ENCODE data around the gene MS4A6A.
A peak's percentile ranks its signal among the peaks of the same experiment; 100 is the strongest.

The MS4A6A gene

DNA sequence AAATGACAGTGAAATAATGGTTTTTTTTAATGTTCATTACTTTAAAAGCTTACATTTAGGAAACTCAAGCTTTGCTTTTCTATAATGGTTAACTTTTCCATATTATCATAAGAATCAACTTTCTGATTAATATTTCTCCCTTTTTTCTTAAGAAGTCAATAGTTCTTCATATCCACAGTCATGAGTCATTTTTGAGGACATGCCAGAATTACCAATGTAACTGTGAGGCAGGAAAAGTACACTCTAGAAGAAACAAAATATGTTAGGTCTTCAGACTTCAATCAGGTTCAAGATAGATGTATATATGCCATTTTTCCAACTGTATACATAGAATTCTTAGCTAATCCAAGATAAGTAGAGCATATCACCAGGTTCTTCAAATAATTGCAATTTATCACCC is 10.9 kb downstream of the MS4A6A start:
- Histone ChIP-seq H3K9me3 (replicated peaks in 1 of 11) (peaks cover 0 to 90% (median 38%) of the 10 kb centered on the region in 11 experiments; a peak in 19 of 22 replicates), H3K4me1 (peaks cover 0 to 89% (median 4%) of the 10 kb centered on the region in 10 experiments; a peak in 7 of 20 replicates), H3K4me2 (peak overlapping the region in 2 of 11 experiments; percentile 67 to 98; a peak in 3 of 22 replicates), H3K27ac (no peak overlapping the region; a peak in 1 of 22 replicates), H3K9ac (no peak overlapping the region), H3K4me3 (no peak overlapping the region), H4K20me1 (peaks cover 0 to 31% (median 0%) of the 10 kb centered on the region in 11 experiments; a peak in 2 of 22 replicates), H3K27me3 (no peaks in the 10 kb centered on the region), H3K36me3 (peaks cover 0 to 94% (median 6%) of the 10 kb centered on the region in 11 experiments; a peak in 12 of 22 replicates)
- TF ChIP-seq Cebpa-rat (IDR thresholded peaks at IDR 0.05): no peak

DNA sequence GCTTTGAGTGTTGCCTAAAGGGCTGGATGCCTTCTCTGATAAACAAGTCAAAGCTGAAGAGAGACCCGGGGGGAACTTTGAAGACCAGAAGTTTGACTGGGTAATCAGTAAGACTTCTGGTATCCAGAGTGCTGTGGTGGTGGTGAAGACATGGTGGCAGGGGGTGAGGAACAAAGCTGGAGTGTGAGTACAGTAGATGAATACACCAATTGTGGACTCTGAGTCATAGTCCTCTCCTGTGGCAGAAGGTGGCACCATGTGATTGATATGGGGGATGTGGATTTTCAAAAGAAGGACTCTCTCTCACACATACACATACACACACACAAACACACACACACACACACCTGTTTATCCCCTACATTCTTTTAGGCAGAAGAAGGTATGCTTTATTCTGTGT is 12.3 kb downstream of the MS4A6A start:
- peaks cover 0 to 79% (median 6%) of the 10 kb centered on the region in 11 experiments; a peak in 12 of 22 replicates for H3K36me3 ChIP-seq
- no peak for TF ChIP-seq Cebpa-rat (IDR thresholded peaks at IDR 0.05)

DNA sequence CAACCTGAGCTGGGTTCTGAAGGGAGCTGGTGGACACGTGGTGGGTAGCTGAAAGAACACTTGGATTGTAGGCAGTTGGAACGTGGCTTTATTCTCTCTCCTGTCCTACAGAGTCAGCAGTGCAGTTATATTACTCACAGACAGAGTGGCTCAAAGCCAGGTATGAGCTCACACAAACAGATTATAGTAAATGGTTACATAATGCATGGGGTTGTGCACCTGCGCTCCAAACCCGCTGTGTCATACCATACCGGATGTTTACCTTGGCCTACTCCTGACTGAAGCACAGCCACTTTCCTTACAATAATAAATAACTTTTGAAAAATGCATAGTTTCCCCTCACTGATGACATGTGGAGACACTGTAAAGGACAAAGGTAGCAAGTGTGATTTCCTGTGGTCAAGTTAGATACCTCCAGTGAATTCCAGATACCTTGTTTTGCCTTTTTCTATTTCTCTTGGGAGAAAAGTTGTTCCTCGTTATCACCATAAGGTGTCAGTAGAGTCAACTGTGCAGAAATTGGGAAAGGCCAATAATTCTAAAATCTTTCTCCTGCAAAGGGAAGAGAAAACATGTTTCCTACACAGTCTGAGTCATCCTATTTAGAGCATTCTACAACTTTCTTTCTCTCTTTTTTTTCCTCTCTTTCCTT is 13.5 kb downstream of the MS4A6A start:
- H3K4me2 ChIP-seq: peak overlapping the region in 3 of 11 experiments; percentile 43 to 98 (median 67); a peak in 6 of 22 replicates
- peaks cover 10 to 78% (median 50%) of the 10 kb centered on the region in 11 experiments for H3K9me3 ChIP-seq (replicated peaks in 1 of 11)
- no peaks in the 10 kb centered on the region for H3K27me3 ChIP-seq
- no peak for TF ChIP-seq Cebpa-rat (IDR thresholded peaks at IDR 0.05)
- peak overlapping the region in 1 of 11 experiments; percentile 27; a peak in 1 of 22 replicates for H3K27ac ChIP-seq
- H3K36me3 ChIP-seq: peaks cover 0 to 78% (median 6%) of the 10 kb centered on the region in 11 experiments; a peak in 12 of 22 replicates
- H3K4me3 ChIP-seq: peak overlapping the region in 3 of 10 experiments; percentile 8 to 24 (median 14); a peak in 4 of 20 replicates
- peak overlapping the region in 1 of 11 experiments; percentile 5; a peak in 1 of 22 replicates for H3K9ac ChIP-seq
- peaks cover 0 to 10% (median 0%) of the 10 kb centered on the region in 11 experiments; a peak in 2 of 22 replicates for H4K20me1 ChIP-seq
- peaks cover 0 to 81% (median 0%) of the 10 kb centered on the region in 10 experiments; a peak in 6 of 20 replicates for H3K4me1 ChIP-seq

More for the DNA sequence above, 12.3 kb downstream of the MS4A6A start:
- H3K4me3 ChIP-seq: no peak overlapping the region
- peaks cover 0 to 76% (median 40%) of the 10 kb centered on the region in 11 experiments; a peak in 18 of 22 replicates for H3K9me3 ChIP-seq (replicated peaks in 1 of 11)
- peaks cover 0 to 18% (median 0%) of the 10 kb centered on the region in 11 experiments; a peak in 2 of 22 replicates for H4K20me1 ChIP-seq
- H3K27me3 ChIP-seq: no peaks in the 10 kb centered on the region
- peak overlapping the region in 3 of 11 experiments; percentile 43 to 98 (median 67); a peak in 6 of 22 replicates for H3K4me2 ChIP-seq
- peak overlapping the region in 1 of 11 experiments; percentile 5; a peak in 2 of 22 replicates for H3K9ac ChIP-seq
- peak overlapping the region in 4 of 11 experiments; percentile 4 to 41 (median 26); a peak in 4 of 22 replicates for H3K27ac ChIP-seq
- peaks cover 0 to 89% (median 0%) of the 10 kb centered on the region in 10 experiments; a peak in 6 of 20 replicates for H3K4me1 ChIP-seq

DNA sequence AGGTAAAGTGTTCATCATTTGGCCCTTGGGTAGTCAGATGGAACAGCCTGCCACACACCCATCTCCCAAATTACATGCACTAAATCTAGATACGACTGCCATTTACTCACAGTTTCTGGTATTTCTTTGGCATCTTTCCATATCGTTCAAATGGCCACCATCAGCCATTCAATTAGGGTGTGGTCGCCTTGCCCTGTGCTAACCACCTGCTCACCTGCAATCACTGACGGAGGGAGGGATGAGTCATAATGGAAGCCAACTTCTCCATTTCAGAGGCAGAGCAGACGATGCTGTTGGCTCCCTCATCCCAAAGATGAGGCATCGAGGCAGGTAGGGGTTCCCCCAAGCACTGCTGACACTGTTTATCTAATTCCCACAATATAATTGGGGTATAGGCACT is 14.6 kb downstream of the MS4A6A start:
- Histone ChIP-seq H3K9ac (no peak overlapping the region), H3K4me1 (peaks cover 0 to 70% (median 0%) of the 10 kb centered on the region in 10 experiments; a peak in 6 of 20 replicates), H3K4me3 (no peak overlapping the region), H4K20me1 (peaks cover 0 to 7% (median 0%) of the 10 kb centered on the region in 11 experiments; a peak in 2 of 22 replicates), H3K27me3 (no peaks in the 10 kb centered on the region), H3K9me3 (replicated peaks in 1 of 11) (peaks cover 14 to 78% (median 58%) of the 10 kb centered on the region in 11 experiments), H3K36me3 (peaks cover 0 to 75% (median 6%) of the 10 kb centered on the region in 11 experiments; a peak in 12 of 22 replicates), H3K4me2 (no peak overlapping the region), H3K27ac (no peak overlapping the region)
- TF ChIP-seq Cebpa-rat (IDR thresholded peaks at IDR 0.05): no peak

DNA sequence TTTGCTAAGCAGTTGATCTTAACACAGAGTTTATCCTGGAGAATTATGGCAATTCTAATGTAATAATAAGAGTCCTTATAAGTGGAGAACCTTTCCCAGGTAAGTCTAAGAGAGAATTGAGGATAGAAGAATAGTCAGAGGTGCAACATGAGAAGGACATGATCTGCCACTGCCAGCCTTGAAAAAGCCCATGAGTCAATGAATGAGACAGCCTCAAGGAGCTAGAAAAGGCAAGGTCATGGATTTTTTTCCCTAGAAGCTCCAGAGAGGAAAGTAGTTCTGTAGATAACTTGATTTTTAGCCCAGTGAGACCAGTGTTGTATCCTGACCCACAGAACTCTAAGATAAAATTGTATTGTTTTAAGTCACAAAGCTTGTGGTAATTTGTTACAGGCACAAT is 16.9 kb downstream of the MS4A6A start:
- no peak overlapping the region for H3K4me3 ChIP-seq
- no peaks in the 10 kb centered on the region for H3K27me3 ChIP-seq
- peaks cover 0 to 52% (median 6%) of the 10 kb centered on the region in 11 experiments; a peak in 12 of 22 replicates for H3K36me3 ChIP-seq
- no peaks in the 10 kb centered on the region; a peak in 1 of 22 replicates for H4K20me1 ChIP-seq
- H3K9me3 ChIP-seq (replicated peaks in 1 of 11): peaks cover 14 to 61% (median 55%) of the 10 kb centered on the region in 11 experiments
- no peak overlapping the region for H3K9ac ChIP-seq
- no peak for TF ChIP-seq Cebpa-rat (IDR thresholded peaks at IDR 0.05)
- no peak overlapping the region for H3K27ac ChIP-seq
- peaks cover 9 to 47% (median 11%) of the 10 kb centered on the region in 10 experiments for H3K4me1 ChIP-seq
- H3K4me2 ChIP-seq: peak overlapping the region in 3 of 11 experiments; percentile 4 to 45 (median 8); a peak in 3 of 22 replicates

DNA sequence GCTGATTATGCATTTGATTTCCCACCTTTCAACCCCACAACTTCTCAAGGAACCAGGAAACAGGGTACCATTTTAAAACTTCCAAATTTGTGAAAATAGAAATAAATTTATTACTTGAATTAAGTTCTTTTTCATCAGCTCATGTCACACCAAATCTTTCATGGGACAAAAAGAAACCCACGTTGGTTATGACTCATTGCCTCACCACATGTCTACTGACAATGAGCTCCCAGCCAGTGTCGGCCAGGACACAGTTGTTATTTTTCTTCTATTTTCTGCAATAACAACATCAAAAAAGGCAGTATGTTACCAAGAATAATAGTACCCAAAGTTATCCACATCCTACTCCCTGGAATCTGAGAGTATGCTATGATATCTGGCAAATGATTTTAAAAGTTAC is 17.3 kb downstream of the MS4A6A start:
- no peaks in the 10 kb centered on the region; a peak in 1 of 22 replicates for H4K20me1 ChIP-seq
- H3K4me3 ChIP-seq: no peak overlapping the region
- TF ChIP-seq Cebpa-rat (IDR thresholded peaks at IDR 0.05): no peak

DNA sequence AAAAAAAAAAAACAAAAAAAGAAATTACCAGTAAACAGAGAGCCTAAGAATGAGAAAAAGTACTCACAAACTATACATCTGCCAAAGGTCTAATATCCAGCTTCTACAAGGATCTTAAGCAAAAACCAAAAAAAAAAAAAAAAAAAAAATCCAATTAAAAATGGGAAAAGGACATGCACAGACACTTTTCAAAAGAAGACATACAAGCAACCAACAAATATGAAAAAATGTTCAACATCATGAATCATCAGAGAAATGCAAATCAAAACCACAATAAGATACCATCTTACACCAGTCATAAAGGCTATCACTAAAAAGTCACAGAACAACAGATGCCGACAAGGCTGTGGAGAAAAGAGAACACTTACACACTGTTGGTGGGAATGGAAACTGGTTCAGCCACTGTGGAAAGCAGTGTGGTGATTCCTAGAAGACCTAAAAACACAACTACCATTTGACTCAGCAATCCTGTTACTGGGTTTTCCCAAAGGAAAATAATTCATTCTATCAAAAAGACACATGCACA is 18.3 kb downstream of the MS4A6A start:
- Histone ChIP-seq H3K36me3 (peaks cover 0 to 38% (median 6%) of the 10 kb centered on the region in 11 experiments; a peak in 12 of 22 replicates), H3K27ac (no peak overlapping the region), H3K4me1 (peaks cover 9 to 34% (median 16%) of the 10 kb centered on the region in 10 experiments), H4K20me1 (no peaks in the 10 kb centered on the region), H3K9ac (no peak overlapping the region), H3K27me3 (no peaks in the 10 kb centered on the region), H3K4me2 (no peak overlapping the region), H3K9me3 (replicated peaks in 1 of 11) (peaks cover 14 to 47% (median 42%) of the 10 kb centered on the region in 11 experiments), H3K4me3 (no peak overlapping the region)
- TF ChIP-seq Cebpa-rat (IDR thresholded peaks at IDR 0.05): no peak

More for the DNA sequence above, 17.3 kb downstream of the MS4A6A start:
- no peaks in the 10 kb centered on the region for H3K27me3 ChIP-seq
- H3K36me3 ChIP-seq: peaks cover 0 to 48% (median 6%) of the 10 kb centered on the region in 11 experiments; a peak in 12 of 22 replicates
- H3K9me3 ChIP-seq (replicated peaks in 1 of 11): peaks cover 14 to 57% (median 51%) of the 10 kb centered on the region in 11 experiments
- H3K4me2 ChIP-seq: peak overlapping the region in 3 of 11 experiments; percentile 4 to 45 (median 8); a peak in 3 of 22 replicates
- H3K27ac ChIP-seq: no peak overlapping the region
- H3K4me1 ChIP-seq: peaks cover 9 to 43% (median 15%) of the 10 kb centered on the region in 10 experiments
- no peak overlapping the region for H3K9ac ChIP-seq

DNA sequence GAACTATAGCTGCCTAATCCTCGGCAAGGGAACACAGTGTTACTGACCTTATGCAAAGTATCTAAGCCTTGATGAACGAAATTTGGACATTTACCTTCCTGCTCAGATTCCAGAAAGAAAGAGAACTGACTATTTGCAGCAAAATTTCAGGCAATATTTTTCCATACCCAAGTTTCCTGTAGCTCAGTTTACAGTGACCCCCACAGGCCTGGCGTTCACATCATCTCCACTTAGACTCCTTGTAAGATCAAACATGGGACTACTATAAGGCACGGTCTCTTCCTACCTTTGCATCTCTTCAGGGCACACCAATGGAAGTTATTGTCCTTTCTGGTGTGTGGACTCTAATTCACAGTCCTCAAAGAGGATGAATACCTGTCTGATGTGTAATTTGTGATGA is 21.1 kb downstream of the MS4A6A start:
- Histone ChIP-seq H3K9ac (no peak overlapping the region), H3K4me1 (peaks cover 9 to 26% (median 16%) of the 10 kb centered on the region in 10 experiments), H3K4me3 (no peak overlapping the region), H4K20me1 (no peaks in the 10 kb centered on the region), H3K36me3 (peaks cover 0 to 22% (median 0%) of the 10 kb centered on the region in 11 experiments; a peak in 3 of 22 replicates), H3K9me3 (replicated peaks in 1 of 11) (peaks cover 14 to 21% (median 18%) of the 10 kb centered on the region in 11 experiments), H3K4me2 (peak overlapping the region in 6 of 11 experiments; percentile 44 to 69 (median 65); a peak in 9 of 22 replicates), H3K27me3 (no peaks in the 10 kb centered on the region), H3K27ac (no peak overlapping the region)
- no peak for TF ChIP-seq Cebpa-rat (IDR thresholded peaks at IDR 0.05)

Measured in BLaER1 treated with 17β-estradiol and CSF1 and Interleukin-3, amounts not matched to agents 10 nM and 100 nM (cell line).